ENCODE results near the gene NISCH.

Gene NISCH

DNA sequence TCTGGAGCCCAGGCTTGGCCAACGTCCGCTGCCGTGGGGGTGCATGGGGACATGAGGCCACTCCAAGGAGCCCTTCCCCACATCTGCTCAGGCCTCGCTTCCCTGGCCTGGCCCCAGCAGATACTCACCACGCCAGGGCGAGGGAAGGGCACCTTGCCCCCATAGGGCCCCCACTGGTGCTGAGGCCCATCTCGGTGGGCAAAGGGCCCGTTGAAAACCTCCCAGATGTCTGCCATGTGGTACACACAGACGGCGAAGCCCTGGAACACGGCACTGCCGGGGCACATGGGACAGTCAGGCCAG, 15.2 kb upstream of the NISCH start:
- no peak overlapping the region for H3K27ac Mint-ChIP-seq
- no peaks in the 10 kb centered on the region for H3K9me3 Mint-ChIP-seq
- no peak overlapping the region for H3K4me3 Mint-ChIP-seq
- no peak for DNase-seq
- ATAC-seq: no peak
- H3K27me3 Mint-ChIP-seq: no peaks in the 10 kb centered on the region
- H3K36me3 Mint-ChIP-seq (ENCODE audit: low read depth): no peaks in the 10 kb centered on the region
- peaks cover 5% of the 10 kb centered on the region for H3K4me1 Mint-ChIP-seq

DNA sequence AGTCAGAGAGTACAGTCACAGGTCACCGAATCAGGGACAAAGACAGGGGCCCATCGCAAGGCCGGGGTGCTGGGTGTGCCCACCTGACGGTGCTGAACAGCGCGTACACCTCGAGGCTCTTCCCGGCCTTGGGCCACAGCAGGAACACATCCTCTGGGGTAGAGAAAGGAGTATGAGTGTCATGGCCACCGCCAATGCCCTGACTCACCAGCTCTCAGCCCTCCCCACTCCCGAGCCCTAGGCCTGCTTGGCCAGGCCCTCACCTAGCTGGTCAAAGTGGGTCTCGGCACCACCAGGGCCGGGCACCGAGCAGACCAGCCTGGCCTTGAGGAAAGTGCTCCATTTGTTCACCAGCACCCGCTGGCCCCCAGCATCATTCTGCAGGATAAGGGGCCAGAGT, 14.7 kb upstream of the NISCH start:
- H3K36me3 Mint-ChIP-seq (ENCODE audit: low read depth): no peaks in the 10 kb centered on the region
- H3K4me3 Mint-ChIP-seq: no peak overlapping the region
- DNase-seq: no peak
- H3K27ac Mint-ChIP-seq: no peak overlapping the region
- H3K4me1 Mint-ChIP-seq: peaks cover 5% of the 10 kb centered on the region
- no peaks in the 10 kb centered on the region for H3K9me3 Mint-ChIP-seq
- no peak for ATAC-seq
- no peaks in the 10 kb centered on the region for H3K27me3 Mint-ChIP-seq

DNA sequence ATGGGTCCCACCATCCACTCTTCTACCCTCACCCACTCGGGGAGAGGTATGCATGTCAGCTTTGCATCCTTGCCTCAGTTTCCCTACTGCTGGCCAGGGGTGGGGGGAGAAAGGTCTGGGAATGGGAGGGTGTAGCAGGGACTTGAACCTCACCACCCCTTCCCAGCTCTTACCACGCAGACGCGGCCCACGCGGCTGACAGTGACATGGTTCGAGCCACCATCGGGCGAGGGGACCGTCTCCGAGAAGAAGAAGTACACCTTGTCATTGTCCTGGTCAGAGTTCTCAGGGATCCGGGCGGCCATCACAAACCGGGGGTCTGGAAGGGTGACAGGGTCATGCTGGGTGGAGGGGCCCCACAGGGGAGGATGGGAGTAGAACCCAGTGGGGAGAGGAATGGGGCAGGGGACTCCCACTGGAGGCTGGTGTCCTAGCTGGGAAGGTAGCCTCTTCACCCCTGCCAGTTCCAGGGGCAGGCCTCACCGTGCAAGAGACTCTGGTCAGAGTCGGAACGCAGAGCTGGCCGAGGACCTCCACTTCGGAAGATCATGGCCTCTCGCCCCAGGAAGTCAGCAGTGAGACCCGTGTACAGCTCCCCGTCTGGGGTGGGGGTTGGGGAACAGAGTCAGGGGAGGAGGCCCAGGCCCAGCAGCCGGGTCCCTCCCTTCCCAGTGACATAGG, 14.2 kb upstream of the NISCH start:
- Mint-ChIP-seq H3K27me3 (no peaks in the 10 kb centered on the region), H3K4me3 (no peak overlapping the region), H3K4me1 (peaks cover 5% of the 10 kb centered on the region), H3K36me3 (ENCODE audit: low read depth) (no peaks in the 10 kb centered on the region), H3K27ac (no peak overlapping the region), H3K9me3 (no peaks in the 10 kb centered on the region)
- no peak for DNase-seq
- no peak for ATAC-seq

DNA sequence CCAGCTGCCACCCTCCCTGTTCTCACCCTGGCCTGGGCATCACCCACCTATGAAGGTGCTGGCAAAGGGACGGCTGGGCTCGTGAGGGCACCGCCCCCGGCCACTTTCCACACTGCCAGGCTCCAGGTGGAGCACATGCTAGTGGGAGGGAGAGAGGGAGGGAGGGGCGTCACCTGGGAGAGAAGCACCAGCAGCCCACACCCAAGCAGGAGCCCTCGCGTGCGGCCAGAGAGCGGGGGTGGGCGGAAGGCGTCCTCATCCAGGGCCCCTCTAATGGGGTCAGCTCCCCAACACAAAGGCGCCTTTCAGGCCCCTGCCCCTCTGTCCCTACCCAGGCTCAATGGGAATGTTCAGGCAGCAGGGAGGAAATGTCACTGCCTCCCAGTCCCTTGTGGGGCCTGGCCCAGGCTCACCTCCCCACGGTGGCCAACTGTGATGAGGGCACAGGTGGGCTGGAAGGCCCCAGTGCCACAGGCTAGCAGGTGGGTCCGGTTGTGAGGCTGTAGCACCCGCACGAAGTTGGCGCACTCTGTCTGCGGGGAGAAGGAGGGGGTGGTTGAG, 13.6 kb upstream of the NISCH start:
- Mint-ChIP-seq H3K27ac (no peak overlapping the region), H3K4me1 (peaks cover 5% of the 10 kb centered on the region), H3K4me3 (no peak overlapping the region), H3K27me3 (no peaks in the 10 kb centered on the region), H3K36me3 (ENCODE audit: low read depth) (no peaks in the 10 kb centered on the region), H3K9me3 (no peaks in the 10 kb centered on the region)
- no peak for ATAC-seq
- no peak for DNase-seq

DNA sequence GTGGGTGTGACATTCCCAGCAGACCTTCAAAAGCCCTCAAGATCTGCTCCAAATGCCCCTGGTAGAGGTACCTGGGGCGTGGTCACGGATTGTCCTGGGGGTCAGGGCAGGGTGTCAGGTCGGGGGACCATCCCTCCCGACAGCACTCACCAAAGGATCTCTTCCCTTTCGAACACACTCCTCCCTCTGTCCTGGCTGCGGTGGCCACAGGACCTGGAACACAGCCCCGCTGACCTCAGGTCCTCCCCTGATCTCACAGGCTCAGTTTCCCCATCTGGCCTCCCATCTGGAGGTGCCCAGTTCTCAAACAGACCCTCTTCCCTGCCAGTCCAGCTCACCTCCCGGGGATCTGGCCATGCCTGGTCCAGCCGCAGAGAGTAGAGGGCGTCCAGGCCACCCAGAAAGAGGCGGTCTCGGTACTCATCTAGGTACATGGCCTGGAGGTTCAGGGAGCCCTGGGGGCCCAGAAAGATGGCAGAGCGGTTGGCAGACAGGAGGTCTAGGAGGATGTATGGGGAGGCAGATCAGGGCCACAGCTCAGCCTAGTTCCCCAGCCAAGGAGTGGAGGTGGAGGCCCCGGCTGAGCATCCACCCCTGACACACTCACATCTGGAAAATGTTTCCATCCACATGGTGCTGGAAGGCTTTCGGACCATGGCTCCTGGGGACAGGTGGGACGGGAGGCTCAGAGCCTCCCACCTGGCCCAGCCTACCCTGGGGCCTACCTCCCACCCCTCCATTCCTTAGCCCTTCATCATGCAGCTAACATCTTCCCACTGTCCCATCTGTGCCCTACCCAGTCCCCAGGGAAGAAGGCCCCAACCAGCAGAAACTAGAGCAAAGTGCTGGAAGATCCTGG, 12.8 kb upstream of the NISCH start:
- no peak overlapping the region for H3K4me3 Mint-ChIP-seq
- H3K27ac Mint-ChIP-seq: no peak overlapping the region
- no peak for DNase-seq
- H3K4me1 Mint-ChIP-seq: peaks cover 5% of the 10 kb centered on the region
- no peaks in the 10 kb centered on the region for H3K36me3 Mint-ChIP-seq (ENCODE audit: low read depth)
- no peaks in the 10 kb centered on the region for H3K9me3 Mint-ChIP-seq
- no peak for ATAC-seq
- H3K27me3 Mint-ChIP-seq: no peaks in the 10 kb centered on the region

DNA sequence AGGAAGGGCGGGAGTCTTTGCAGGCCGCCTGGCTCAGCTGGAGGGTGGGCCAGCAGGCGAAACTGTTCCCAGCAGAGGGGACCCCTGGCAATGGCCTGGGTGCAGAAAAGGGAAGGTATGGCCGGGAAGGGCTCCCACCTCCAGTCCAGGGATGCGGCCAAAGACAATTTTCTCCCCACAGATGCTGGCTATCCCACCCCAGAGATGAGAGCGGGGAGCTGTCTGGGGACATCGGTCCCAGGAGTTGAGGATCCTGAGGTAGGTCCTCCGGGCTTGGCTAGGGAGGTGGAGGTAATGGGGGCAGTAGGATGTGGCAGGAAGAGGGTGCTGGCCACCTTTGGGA, 12.2 kb upstream of the NISCH start:
- Mint-ChIP-seq H3K4me1 (peaks cover 5% of the 10 kb centered on the region), H3K27ac (no peak overlapping the region), H3K27me3 (no peaks in the 10 kb centered on the region), H3K36me3 (ENCODE audit: low read depth) (no peaks in the 10 kb centered on the region), H3K4me3 (no peak overlapping the region), H3K9me3 (no peaks in the 10 kb centered on the region)
- DNase-seq: no peak
- ATAC-seq: no peak

DNA sequence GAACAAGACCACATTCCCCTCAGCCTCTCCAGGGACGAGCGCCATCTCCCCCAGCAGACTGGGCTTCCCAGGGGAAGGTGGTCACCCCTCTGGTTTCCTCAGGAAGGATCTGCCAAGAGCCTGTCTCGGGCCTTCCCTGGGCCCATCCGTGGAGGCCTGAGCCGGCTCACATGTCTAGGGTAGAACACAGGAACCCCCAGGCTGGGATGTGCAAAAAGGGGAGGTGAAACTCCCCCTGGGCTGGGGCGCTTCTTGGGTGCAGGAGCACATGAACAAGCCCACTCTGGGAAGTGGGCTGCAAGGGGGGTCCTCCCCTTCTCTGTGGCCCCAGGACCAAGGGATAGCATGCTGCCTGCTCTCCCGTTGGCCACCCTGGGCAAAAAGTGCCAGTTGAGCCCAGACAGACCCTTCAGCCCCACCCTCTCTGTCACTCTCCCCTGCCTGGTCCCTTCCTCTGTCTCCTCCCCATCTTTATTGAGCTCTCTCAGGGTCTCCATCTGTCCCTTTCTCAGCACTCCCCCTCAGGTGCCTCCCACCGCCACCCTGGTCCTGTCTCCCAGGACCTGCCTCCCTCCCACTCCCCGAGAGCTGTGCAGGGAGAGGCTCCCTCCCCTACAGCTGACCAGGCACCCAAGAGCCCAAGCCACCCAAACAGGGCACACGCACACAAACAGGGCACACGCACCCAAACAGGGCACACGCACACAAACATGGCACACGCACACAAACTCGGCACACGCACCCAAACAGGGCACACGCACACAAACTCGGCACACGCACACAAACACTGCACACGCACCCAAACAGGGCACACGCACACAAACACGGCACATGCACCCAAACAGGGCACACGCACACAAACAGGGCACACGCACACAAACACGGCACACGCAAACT, 11.4 kb upstream of the NISCH start:
- no peak for ATAC-seq

DNA sequence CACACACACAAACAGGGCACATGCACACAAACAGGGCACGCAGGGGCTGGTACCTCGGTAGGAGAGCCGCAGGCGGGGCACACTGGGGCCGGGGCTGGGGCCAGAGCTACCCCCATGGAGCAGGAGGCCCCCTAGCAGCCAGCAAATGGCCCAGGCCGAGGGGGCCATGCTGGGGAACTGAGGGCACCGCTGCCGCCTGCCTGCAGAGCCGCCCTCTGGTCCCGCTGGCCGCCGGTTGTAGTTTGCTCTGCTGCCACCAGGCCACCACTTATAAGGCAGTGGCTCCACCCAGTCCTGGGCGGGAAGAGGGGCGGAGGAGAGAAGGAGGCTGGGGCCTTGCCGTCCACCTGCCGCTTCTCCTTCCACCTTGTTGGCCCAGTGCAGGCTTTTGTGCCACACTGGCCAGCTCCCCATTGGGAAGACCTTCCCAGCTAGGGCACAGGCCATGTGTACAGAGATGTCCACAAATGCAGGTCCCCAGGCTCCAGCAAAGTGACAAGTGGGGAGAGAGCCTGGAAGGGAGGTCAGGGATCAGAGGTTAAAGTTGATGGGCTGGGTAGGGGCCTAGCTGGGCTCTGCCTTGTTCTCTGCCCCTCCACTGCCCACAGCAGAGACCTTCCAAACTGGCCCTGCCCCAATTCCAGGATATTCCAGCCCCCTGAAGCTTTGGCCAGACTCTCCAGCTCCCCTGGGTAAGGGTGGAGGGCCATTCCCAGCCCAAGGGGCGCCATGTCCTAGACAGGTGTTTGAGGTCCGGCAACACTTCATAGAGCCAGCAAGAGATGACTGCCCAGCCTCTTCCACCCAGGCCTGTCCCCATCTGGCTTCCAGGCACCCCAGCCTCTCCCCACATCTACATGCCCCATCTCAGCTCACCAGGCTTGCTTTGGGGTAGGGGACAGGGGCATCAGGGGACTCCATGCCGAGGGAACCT, 10.3 kb upstream of the NISCH start, which contains the start of gene SEMA3G:
SEMA3G (minus strand) TSS at position 244 of the 934 bp plus-strand sequence; CDS start at position 168, 76 bp downstream.
- H3K4me1 Mint-ChIP-seq: peaks cover 5% of the 10 kb centered on the region
- DNase-seq (peak; percentile 77), ATAC-seq (peak; percentile 95)
- no peaks in the 10 kb centered on the region for H3K9me3 Mint-ChIP-seq
- no peaks in the 10 kb centered on the region for H3K36me3 Mint-ChIP-seq (ENCODE audit: low read depth)
- H3K4me3 Mint-ChIP-seq: no peak within 1 kb of the TSS
- H3K27me3 Mint-ChIP-seq: no peaks in the 10 kb centered on the region
- H3K27ac Mint-ChIP-seq: no peak within 1 kb of the TSS

More for the DNA sequence above, 11.4 kb upstream of the NISCH start:
- Mint-ChIP-seq H3K4me1 (peaks cover 5% of the 10 kb centered on the region), H3K4me3 (no peak overlapping the region), H3K9me3 (no peaks in the 10 kb centered on the region), H3K36me3 (ENCODE audit: low read depth) (no peaks in the 10 kb centered on the region), H3K27me3 (no peaks in the 10 kb centered on the region), H3K27ac (no peak overlapping the region)
- DNase-seq: no peak

DNA sequence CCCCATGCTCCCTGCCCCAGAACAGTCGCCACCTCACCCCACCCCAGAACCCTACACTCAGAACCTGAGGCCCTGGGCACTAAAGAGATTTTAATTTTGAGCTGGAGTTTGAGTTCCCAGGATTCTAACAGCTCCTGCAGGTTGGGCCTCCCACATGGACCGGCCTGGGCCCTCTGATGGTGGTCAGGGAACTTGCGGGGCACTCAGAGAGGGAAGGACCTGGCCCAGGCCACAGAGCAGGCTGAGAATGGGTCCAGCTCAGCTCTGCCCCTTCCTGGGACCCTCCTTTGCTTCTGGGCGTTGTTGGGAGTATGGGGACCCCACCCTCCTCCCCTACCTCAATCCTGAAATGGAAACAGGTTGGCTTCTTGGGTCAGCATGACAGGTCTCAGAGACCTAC, 9.4 kb upstream of the NISCH start:
- no peak overlapping the region for H3K4me3 Mint-ChIP-seq
- no peaks in the 10 kb centered on the region for H3K36me3 Mint-ChIP-seq (ENCODE audit: low read depth)
- no peak for ATAC-seq
- H3K27ac Mint-ChIP-seq: no peak overlapping the region
- no peaks in the 10 kb centered on the region for H3K27me3 Mint-ChIP-seq
- no peaks in the 10 kb centered on the region for H3K9me3 Mint-ChIP-seq
- DNase-seq: no peak
- H3K4me1 Mint-ChIP-seq: peaks cover 5% of the 10 kb centered on the region

DNA sequence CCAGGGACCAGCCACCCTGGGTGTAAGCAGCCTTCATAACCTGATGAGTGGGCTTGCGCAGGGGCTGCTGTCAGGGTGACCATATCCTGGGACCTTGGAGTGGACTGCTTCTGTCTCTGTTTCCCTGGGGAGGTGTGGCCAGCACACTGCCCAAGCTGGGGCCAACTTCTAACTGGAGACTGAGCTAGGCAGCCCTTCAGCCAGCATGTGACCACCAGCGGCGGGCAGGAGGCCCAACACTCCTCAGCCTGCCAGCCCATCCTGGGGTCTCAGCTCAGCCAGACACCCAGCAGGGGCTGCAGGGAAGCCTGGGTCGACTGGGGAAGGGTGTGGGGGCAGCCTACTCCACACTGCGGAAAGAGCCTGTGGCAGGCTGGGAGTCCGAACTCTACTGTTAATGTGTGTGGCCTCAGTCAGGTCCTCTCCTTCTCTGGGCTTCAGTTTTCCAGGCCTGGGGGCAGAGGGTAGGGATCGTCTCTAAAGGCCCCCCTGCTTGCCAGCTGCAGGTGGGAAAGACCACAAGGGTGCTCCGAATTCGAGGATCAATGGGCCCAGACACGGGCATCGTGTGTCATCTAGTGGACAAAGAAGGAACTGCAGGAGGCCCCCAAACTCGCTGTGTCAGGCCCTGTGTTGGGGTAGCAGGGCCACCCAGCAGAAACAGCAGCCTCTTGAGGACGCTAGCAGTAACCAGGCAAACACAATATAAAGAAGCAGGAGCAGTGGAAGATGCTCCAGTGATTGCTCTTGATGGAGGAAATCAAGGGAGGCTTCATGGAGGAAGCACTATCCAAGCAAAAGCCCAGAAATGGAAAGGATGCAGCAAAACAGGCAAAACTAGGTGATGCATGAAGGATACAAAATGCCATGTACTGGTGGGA, 8.5 kb upstream of the NISCH start:
- Mint-ChIP-seq H3K4me1 (peaks cover 5% of the 10 kb centered on the region), H3K4me3 (no peak overlapping the region), H3K27me3 (no peaks in the 10 kb centered on the region), H3K9me3 (no peaks in the 10 kb centered on the region), H3K36me3 (ENCODE audit: low read depth) (no peaks in the 10 kb centered on the region), H3K27ac (no peak overlapping the region)
- DNase-seq (peak; percentile 80), ATAC-seq (peak; percentile 50)

DNA sequence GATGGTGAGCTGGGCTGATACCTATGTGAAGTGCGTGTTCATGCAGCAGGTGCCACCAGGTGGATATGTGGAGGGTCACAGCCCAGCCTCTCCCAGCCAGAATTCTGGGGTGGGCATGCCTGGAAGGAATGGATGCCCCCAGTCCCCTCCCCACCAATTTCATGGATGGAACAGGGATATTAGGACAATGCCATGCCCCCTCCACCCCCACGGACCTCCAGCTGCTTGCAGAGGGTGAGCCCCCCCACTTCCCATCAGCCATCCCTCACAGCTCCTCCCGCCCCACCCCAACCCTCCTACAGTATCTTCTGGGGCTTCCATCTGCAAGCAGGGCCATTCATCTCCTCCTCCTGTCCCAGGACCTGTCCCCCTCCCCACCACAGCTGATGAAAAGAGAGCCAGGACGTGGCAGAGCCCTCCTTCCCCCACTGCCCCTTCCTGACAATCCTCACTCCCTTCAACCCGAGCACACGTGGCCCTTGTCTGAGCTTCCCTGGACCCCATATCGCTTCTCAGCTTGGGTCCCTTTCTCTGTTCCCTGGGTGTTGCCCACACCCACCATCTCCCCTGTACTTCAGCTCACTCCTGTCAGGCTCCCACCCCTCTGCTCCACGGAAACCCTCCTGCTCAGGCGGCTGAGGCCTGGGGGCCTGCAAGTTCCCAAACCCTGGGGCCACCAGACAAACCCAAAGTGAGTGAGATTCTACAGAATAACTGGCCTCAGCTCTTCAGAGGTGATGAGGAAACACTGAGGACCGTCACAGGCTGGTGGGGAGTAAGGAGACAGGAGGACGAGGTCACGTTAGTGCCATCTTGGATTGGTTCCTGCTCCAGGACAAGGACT, 7.7 kb upstream of the NISCH start:
- no peaks in the 10 kb centered on the region for H3K9me3 Mint-ChIP-seq
- H3K4me3 Mint-ChIP-seq: no peak overlapping the region
- H3K27ac Mint-ChIP-seq: no peak overlapping the region
- no peaks in the 10 kb centered on the region for H3K27me3 Mint-ChIP-seq
- H3K4me1 Mint-ChIP-seq: peaks cover 5% of the 10 kb centered on the region
- DNase-seq (no peak), ATAC-seq (no peak)
- no peaks in the 10 kb centered on the region for H3K36me3 Mint-ChIP-seq (ENCODE audit: low read depth)

DNA sequence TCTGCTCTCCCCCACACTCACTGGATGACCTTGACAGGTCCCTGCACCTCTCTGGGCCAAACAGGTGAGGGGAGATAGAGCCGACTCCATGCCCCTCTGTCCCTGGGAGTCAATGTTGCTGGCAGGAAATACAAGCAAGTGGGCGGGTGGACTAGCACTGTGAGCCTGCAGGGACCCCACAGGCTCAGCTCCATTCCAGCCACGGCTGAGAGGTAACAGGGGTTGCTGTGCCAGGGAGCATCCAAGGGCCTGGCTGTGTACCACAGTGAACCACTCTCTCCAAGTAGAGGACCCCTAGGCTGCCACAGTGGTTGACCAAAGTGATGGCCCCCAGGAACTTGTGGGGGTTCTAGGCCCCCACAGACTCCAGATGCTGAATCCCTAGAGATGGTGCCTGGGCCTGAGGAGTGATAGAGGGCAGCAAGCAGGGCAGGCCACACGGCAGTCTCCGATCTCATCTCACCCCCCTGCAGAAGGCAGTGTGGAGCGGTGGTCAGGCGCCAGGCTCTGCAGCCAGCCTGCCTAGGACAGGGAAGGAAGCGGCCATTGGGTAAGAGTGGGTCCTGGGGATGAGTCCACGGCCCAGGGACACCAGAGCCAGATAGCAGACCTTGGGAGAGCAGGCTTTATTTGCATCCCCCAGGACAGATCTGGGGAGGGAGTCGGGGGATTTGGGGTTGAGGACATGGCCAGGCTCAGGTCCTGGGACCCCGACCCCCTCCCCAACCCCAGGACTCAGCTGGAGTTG, 4.7 kb upstream of the NISCH start:
- no peak overlapping the region for H3K27ac Mint-ChIP-seq
- H3K27me3 Mint-ChIP-seq: no peaks in the 10 kb centered on the region
- H3K36me3 Mint-ChIP-seq (ENCODE audit: low read depth): no peaks in the 10 kb centered on the region
- DNase-seq (no peak), ATAC-seq (no peak)
- peaks cover 17% of the 10 kb centered on the region for H3K4me1 Mint-ChIP-seq
- H3K9me3 Mint-ChIP-seq: no peaks in the 10 kb centered on the region
- H3K4me3 Mint-ChIP-seq: no peak overlapping the region
